Mucosa of descending colon (tissue), 3 donors: Measurements from ENCODE around the gene CDK8. TPM values are rescaled to one million over a fixed set of nuclear protein-coding genes. Genes with fewer than 3 reads are reported as not detected.

Source experiments
- ATAC-seq: fragments of 200-7000 bp; cut with Tn5 transposase; one replicate; pipeline ENCODE4 v1.9.1; 2020; ENCODE audit warnings: mild to moderate bottlenecking, moderate library complexity
- DNase-seq, 3 donors: peaks; one replicate each; pipeline ENCODE4 v3.0.0-alpha.2; 2020
- H3K36me3 ChIP-seq: fragments of 200-600 bp; one replicate; pipeline ENCODE4 v1.8.0; 2021; ENCODE audit warnings: low read depth, mild to moderate bottlenecking
- H3K4me1 ChIP-seq: fragments of 200-600 bp; one replicate; pipeline ENCODE4 v1.8.0; 2021; ENCODE audit warnings: low read depth, mild to moderate bottlenecking
- H3K4me3 ChIP-seq: fragments of 200-600 bp; one replicate; pipeline ENCODE4 v1.8.0; 2021; ENCODE audit warnings: mild to moderate bottlenecking
- H3K9me3 ChIP-seq: fragments of 200-600 bp; one replicate; pipeline ENCODE4 v1.8.0; 2021; ENCODE audit warnings: mild to moderate bottlenecking
- intact Hi-C, 2 donors: fragments of 100-400 bp; cut with DNase I in 1 of 2; cut with micrococcal nuclease in 1 of 2; formaldehyde crosslinking; loops; one replicate each; pipeline versions ENCODE4 v1.11.0 to v1.11.1; 2022; cut with DNase I, micrococcal nuclease
- total RNA-seq, 3 donors: library from RNA; stranded (reverse); fragmentation: NEBNext Ultra II Directional in 2 of 3; extraction: Animal tissue kit (Norgen Biotek cat#: 25700) in 2 of 3; gene quantifications; one replicate each; pipeline versions ENCODE4 v1.2.1 to v1.2.4, GENCODE V29; 2021 to 2023
- TF ChIP-seq, protein P1 (sequence below): fragments of 200-600 bp; IDR thresholded peaks from one replicate; pipeline ENCODE4 v1.8.0; 2022; ENCODE audit warnings: antibody characterized with exemption, mild to moderate bottlenecking
- donor health status: DM: no; HTN: no; CAD: no; lungs with moderate emphysema.
- donor health status: DM: no; HTN: no; CAD: no.
- donor health status: DM: no; HTN: yes; CAD: no.

The CDK8 gene
- total RNA-seq, 3 donors from 2014 or later: 20.4 to 45.1 (median 20.4) TPM

DNA sequence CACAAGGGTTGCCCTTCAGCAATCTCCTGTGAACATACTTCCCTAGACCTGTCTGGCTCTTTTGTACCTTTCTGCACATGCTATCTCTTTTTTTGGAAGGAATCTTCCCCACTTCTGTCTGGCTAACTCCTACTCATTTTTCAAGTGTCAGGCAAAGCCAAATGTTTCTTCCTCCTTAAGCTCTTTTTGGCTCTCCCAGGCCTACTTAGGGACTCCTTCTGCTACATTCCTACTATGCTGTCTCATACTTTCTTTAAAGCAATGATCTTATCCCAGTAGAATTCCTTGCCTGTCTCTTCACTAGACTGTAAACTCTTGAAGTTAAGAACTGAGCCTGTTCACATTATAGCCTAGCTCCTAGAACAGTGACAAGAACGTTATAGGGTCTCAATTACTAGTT is 188.6 kb downstream of the CDK8 start:
- ATAC-seq (peak; percentile 34), DNase-seq (no peak)
- Histone ChIP-seq H3K36me3 (no peaks in the 10 kb centered on the region), H3K4me1 (no peaks in the 10 kb centered on the region), H3K9me3 (peaks cover 9% of the 10 kb centered on the region), H3K4me3 (no peak overlapping the region)
- intact Hi-C loops: no loop called here
- TF ChIP-seq, protein P1, sequence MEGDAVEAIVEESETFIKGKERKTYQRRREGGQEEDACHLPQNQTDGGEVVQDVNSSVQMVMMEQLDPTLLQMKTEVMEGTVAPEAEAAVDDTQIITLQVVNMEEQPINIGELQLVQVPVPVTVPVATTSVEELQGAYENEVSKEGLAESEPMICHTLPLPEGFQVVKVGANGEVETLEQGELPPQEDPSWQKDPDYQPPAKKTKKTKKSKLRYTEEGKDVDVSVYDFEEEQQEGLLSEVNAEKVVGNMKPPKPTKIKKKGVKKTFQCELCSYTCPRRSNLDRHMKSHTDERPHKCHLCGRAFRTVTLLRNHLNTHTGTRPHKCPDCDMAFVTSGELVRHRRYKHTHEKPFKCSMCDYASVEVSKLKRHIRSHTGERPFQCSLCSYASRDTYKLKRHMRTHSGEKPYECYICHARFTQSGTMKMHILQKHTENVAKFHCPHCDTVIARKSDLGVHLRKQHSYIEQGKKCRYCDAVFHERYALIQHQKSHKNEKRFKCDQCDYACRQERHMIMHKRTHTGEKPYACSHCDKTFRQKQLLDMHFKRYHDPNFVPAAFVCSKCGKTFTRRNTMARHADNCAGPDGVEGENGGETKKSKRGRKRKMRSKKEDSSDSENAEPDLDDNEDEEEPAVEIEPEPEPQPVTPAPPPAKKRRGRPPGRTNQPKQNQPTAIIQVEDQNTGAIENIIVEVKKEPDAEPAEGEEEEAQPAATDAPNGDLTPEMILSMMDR: no peak

DNA sequence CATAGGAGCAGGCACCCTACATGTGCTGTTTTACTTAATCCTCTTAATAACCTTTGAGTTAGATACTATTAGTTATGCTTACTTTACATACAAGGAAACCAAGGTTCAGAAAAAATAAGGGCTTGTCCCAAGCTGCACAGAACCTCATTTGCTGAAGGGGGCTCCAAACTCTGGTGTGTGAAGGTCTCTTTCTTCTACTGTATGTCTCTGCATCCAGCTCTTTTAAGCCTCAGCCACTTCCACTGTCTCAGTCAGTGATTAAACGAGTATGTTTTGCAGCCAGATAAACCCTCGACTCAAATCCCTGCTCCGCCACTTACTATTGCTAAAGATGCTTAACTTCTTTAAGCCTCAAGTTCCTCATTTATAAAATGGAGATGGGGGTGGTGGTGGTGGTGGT is 191.2 kb downstream of the CDK8 start:
- intact Hi-C loops: no loop called here
- Histone ChIP-seq H3K4me3 (no peak overlapping the region), H3K4me1 (no peaks in the 10 kb centered on the region), H3K36me3 (no peaks in the 10 kb centered on the region), H3K9me3 (no peaks in the 10 kb centered on the region)
- ATAC-seq: no peak
- no peak for DNase-seq
- TF ChIP-seq, protein P1: no peak

DNA sequence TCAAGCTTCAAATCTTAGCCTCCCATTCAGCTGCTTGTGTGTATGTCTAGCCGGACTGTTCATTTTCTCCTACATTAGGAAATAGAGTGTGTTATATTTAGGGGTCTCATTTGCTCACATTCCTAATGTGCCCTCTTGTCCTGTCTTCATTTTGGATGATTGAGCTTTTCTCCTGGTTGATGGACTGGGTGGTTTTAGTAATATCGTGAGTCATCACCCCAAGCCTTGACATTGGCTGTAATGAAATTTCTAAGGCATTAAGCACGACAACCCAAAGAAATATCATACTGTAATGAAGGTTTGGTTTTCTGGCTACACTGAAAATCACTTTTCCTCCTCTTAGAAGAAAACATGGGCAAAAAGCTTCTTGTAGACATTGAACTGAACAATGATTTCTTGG is 192.8 kb downstream of the CDK8 start:
- TF ChIP-seq, protein P1: no peak
- no peaks in the 10 kb centered on the region for H3K9me3 ChIP-seq
- no peaks in the 10 kb centered on the region for H3K4me1 ChIP-seq
- DNase-seq (no peak), ATAC-seq (no peak)
- intact Hi-C loops: no loop called here
- no peaks in the 10 kb centered on the region for H3K36me3 ChIP-seq
- no peak overlapping the region for H3K4me3 ChIP-seq

DNA sequence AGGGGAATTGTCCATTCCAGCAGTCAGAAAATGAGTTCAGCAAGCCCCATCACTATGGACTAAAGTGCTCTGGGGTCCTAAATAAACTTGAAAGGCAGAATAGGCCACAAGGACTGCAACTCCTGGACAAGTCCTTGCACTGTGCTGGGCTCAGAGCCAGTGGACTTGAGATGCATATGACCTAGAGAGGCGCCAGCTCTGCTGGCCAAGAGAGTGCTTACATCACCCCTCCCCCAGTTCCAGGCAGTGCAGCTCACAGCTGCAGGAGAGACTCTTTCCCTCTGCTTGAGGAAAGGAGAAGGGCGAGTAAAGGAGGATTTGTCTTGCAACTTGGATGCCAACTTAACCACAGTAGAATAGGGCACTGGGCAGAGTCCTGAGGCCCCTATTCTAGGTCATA is 194.1 kb downstream of the CDK8 start:
- DNase-seq (no peak), ATAC-seq (no peak)
- Histone ChIP-seq H3K9me3 (no peaks in the 10 kb centered on the region), H3K36me3 (no peaks in the 10 kb centered on the region), H3K4me1 (no peaks in the 10 kb centered on the region), H3K4me3 (no peak overlapping the region)
- intact Hi-C loops: no loop called here
- TF ChIP-seq, protein P1: no peak

DNA sequence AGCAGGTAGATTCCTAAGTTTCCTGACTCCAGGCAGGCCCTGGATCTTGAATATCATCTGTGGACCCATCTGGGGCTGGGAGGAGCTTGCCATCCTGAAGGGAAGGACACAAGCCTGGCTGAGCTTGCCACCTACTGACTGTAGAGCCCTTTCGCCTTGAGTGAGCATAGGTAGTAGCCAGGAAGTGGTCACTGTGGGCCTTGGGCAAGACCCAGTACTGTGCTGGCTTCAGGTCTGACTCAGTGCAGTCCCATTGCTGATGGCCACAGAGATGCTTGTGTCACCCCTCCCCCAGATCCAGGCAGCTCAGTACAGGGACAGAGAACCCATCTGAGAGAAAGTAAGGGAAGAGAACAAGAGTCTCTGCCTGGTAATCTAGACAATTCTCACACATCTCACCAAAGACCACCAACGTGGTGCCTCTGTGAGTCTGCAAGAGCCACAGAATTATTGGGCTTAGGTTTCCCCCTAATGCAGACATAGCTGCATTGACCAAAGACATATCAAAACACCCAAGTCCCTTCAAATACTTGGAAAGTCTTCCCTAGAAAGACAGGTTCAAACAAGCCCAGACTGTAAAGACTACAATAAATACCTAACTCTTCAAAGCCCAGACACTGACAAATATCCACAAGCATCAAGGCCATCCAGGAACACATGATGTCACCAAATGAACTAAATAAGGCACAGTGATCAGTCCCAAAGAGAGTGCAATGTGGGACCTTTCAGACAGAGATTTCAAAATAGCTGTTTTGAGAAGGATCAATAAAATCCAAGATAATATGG is 195.3 kb downstream of the CDK8 start:
- intact Hi-C loops: no loop called here
- ATAC-seq (no peak), DNase-seq (no peak)
- Histone ChIP-seq H3K4me3 (no peak overlapping the region), H3K36me3 (no peaks in the 10 kb centered on the region), H3K4me1 (no peaks in the 10 kb centered on the region), H3K9me3 (no peaks in the 10 kb centered on the region)
- TF ChIP-seq, protein P1: no peak

Other genes starting within 250 kb of the CDK8 start
- gene SHISA2, start 202.1 kb upstream of the CDK8 start, total RNA-seq: under 1 TPM; 0.26 to 0.43 (median 0.32) TPM
- gene RNF6, start 31.8 kb upstream of the CDK8 start, total RNA-seq: 10 to 100 TPM; 35.4 to 41.6 (median 35.8) TPM